Bronchial epithelial cell (primary cell): ENCODE data around the gene GNAT3. TPM values are rescaled to one million over a fixed set of nuclear protein-coding genes. Genes with fewer than 3 reads are reported as not detected.
A peak's percentile ranks its signal among the peaks of the same experiment; 100 is the strongest.

ENCODE experiments used
- DNase-seq: peaks from one replicate; pipeline ENCODE4 v3.0.0-alpha.2; 2010; ENCODE audit warnings: low read depth
- FAIRE-seq: peaks from 2 replicates; lab custom pipeline; 2011; peaks lifted over from hg19 to GRCh38; lab: Jason Lieb, UNC
- H3K27me3 ChIP-seq: 2 replicates; pipeline ENCODE4 v1.5.1; 2011; ENCODE audit warnings: low read length; ENCODE audit not compliant: control insufficient read depth, insufficient read depth
- H3K36me3 ChIP-seq: 2 replicates; pipeline ENCODE4 v1.5.1; 2011; ENCODE audit warnings: low read length; ENCODE audit not compliant: control insufficient read depth, insufficient read depth
- H3K4me3 ChIP-seq: 2 replicates; pipeline ENCODE4 v1.5.1; 2011; ENCODE audit warnings: mild to moderate bottlenecking, low read depth, low read length, control low read depth
- total RNA-seq: library from RNA; depleted of rRNA; stranded (reverse); fragments of >200 nt; gene quantifications from 2 replicates; pipeline ENCODE4 v1.2.1, GENCODE V29; 2014
- TF ChIP-seq, protein P1 (sequence below): IDR thresholded peaks from 2 replicates; pipeline ENCODE4 v1.5.1; 2011; ENCODE audit warnings: mild to moderate bottlenecking, moderate library complexity, low read length, control low read depth, inconsistent platforms; ENCODE audit not compliant: insufficient read depth, severe bottlenecking

Gene GNAT3
- total RNA-seq = not detected in 2 replicates

DNA sequence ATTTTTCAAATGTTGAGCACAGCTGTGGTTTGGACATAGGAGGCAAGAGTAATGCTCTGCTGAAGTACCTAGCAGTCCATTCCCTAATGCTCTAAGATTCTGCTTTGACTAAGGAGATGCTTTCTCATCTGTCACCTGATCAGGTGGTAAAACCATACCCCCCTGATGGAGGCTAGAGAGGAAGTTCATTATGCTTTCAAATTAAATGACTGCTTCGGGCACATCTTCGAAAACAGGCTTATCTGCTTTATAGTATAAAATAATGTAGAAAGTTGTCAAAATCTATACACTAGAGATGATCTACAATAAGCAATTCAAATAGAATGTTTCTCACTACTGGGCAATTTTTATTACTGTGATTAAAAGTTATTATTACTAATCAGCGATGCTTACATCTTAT lies at the start of gene GNAT3:
Gene GNAT3 (minus strand): TSS at position 101 of the 400 bp plus-strand sequence. CDS start 138 bp downstream, outside the sequence.
- TF ChIP-seq, protein P1, sequence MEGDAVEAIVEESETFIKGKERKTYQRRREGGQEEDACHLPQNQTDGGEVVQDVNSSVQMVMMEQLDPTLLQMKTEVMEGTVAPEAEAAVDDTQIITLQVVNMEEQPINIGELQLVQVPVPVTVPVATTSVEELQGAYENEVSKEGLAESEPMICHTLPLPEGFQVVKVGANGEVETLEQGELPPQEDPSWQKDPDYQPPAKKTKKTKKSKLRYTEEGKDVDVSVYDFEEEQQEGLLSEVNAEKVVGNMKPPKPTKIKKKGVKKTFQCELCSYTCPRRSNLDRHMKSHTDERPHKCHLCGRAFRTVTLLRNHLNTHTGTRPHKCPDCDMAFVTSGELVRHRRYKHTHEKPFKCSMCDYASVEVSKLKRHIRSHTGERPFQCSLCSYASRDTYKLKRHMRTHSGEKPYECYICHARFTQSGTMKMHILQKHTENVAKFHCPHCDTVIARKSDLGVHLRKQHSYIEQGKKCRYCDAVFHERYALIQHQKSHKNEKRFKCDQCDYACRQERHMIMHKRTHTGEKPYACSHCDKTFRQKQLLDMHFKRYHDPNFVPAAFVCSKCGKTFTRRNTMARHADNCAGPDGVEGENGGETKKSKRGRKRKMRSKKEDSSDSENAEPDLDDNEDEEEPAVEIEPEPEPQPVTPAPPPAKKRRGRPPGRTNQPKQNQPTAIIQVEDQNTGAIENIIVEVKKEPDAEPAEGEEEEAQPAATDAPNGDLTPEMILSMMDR = no peak
- FAIRE-seq (no peak), DNase-seq (no peak)
- no peaks in the 10 kb centered on the region for H3K36me3 ChIP-seq
- H3K4me3 ChIP-seq = no peak within 1 kb of the TSS
- no peaks in the 10 kb centered on the region for H3K27me3 ChIP-seq

DNA sequence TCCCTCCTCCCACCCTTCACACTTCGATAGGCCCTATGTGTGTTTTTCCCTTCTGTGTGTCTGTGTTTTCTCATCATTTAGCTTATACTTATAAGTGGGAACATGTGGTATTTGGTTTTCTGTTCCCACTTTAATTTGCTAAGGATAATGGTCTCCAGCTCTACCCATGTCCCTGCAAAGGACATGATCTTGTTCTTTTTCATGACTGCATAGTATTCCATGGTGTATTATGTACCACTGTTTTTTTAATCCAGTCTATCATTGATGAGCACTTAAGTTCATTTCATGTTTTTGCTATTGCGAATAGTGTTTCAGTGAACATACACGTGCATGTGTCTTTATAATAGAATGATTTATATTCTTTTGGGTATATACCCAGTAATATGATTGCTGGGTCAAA lies 46.3 kb upstream of the GNAT3 start:
- DNase-seq (no peak), FAIRE-seq (no peak)
- no peaks in the 10 kb centered on the region for H3K36me3 ChIP-seq
- TF ChIP-seq, protein P1 = no peak
- H3K27me3 ChIP-seq = no peaks in the 10 kb centered on the region
- no peak overlapping the region for H3K4me3 ChIP-seq

DNA sequence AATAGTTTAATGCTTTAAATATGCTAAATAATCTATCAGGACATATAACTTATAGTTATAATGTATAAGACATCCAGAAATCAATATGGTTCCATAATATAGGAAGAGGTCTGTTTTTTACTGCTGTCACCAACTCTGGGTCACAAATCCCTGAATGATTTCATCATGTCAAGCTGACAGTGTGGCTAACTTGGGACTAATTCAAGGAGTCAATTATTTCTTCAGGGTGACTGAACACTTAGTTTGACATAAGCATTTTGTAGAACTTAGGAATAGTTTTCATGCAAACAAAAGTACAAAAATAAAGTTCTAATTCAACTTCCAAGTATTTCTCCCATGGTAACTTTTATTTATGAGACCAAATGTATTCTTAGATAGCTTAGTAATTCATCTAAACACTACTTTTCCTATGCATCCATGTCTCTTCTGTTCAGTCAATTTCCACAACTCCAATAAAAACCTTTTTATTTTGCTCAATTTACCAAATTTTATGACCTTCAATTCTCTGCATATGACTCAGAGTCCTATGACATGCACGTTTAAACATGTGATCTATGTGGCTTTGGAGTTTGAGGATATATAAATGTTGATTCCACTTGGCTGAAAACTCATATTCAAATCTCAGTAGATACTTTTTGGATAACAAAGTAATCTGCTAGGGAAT lies 40.3 kb upstream of the GNAT3 start:
- Histone ChIP-seq H3K27me3 (no peaks in the 10 kb centered on the region), H3K36me3 (no peaks in the 10 kb centered on the region), H3K4me3 (no peak overlapping the region)
- peak; percentile 15 for DNase-seq
- FAIRE-seq = no peak
- TF ChIP-seq, protein P1 = no peak

DNA sequence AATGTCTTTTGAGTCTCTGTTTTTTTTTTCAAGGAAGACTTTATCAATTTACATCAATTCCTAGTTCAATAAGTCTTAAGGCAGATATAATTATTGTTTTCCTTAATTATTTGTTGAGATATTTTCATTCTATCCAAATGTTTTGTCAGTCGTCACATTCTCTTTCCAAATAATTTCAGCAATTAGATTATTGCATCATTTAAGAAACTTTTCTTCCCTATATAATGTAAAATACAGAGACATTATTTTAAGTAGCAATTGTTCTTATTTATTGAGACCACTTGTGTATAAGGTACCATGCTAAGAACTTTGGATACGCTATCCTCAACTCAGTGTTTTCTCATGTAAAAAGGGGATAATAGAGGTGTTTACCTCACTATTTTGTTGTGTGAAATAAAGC lies 38.1 kb upstream of the GNAT3 start:
- no peaks in the 10 kb centered on the region for H3K36me3 ChIP-seq
- no peak for FAIRE-seq
- no peaks in the 10 kb centered on the region for H3K27me3 ChIP-seq
- no peak for DNase-seq
- TF ChIP-seq, protein P1 = no peak
- no peak overlapping the region for H3K4me3 ChIP-seq

DNA sequence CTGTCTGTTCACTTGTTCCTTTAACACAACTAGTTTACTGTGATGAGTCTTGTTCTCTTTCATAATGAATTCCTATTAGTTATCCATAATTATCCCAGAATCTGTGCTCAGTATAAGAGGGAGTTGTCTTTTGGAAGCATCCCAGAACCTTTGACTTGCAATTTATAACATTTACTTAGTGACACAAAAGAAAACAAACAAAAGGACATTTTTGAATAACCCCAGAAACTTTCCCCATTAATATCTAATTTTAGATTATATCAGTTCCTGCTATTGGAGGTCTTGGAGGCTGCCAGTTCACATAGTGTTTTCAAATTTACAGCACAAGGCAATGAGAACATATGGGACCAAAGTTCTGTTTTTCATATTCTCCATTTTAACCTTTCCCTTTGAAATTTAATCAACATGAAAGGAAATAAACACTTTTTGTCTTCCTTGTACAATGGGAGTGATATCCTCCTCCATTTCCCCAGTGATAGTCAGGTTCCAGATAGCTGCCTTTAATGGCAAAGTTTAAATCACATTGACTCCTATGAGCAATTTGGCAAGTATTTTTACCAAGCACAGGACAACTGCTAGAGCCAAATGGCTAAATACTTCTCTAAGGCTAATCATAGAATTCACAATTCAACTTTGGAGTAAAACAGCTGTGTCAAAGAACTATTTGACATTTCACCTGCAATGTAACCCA lies 37.1 kb upstream of the GNAT3 start:
- TF ChIP-seq, protein P1 = no peak
- FAIRE-seq = no peak

More for the DNA sequence above, 37.1 kb upstream of the GNAT3 start:
- no peaks in the 10 kb centered on the region for H3K27me3 ChIP-seq
- no peak for DNase-seq
- H3K4me3 ChIP-seq = no peak overlapping the region
- H3K36me3 ChIP-seq = no peaks in the 10 kb centered on the region
